MG63 (cell line): ENCODE data around the gene SPSB1. TPM values are rescaled to one million over a fixed set of nuclear protein-coding genes. Genes with fewer than 3 reads are reported as not detected.

Experiments
- DNase-seq: peaks from one replicate; pipeline ENCODE4 v3.0.0-alpha.2; 2020
- H3K27me3 ChIP-seq: fragments of 250-450 bp; sonication (Bioruptor Pico); 2 replicates; pipeline ENCODE4 v1.5.1; 2020; ENCODE audit warnings: mild to moderate bottlenecking, moderate library complexity
- H3K36me3 ChIP-seq: fragments of 250-450 bp; sonication (Bioruptor Pico); 2 replicates; pipeline ENCODE4 v1.5.1; 2020; ENCODE audit warnings: mild to moderate bottlenecking, moderate library complexity
- H3K4me3 ChIP-seq: fragments of 250-450 bp; sonication (Bioruptor Pico); 2 replicates; pipeline ENCODE4 v1.5.1; 2020; ENCODE audit warnings: mild to moderate bottlenecking, moderate library complexity
- H3K9me3 ChIP-seq: fragments of 250-450 bp; sonication (Bioruptor Pico); 2 replicates; pipeline ENCODE4 v1.5.1; 2020; ENCODE audit warnings: mild to moderate bottlenecking, moderate library complexity
- total RNA-seq: library from RNA; depleted of rRNA; stranded (reverse); fragments of >200 nt; shearing (Covaris generic); gene quantifications from 2 replicates; pipeline ENCODE4 v1.2.3, GENCODE V29; 2014; ENCODE audit warnings: low replicate concordance

The SPSB1 gene
- total RNA-seq, 1 experiment from 2014 or later: 11.4 TPM

DNA sequence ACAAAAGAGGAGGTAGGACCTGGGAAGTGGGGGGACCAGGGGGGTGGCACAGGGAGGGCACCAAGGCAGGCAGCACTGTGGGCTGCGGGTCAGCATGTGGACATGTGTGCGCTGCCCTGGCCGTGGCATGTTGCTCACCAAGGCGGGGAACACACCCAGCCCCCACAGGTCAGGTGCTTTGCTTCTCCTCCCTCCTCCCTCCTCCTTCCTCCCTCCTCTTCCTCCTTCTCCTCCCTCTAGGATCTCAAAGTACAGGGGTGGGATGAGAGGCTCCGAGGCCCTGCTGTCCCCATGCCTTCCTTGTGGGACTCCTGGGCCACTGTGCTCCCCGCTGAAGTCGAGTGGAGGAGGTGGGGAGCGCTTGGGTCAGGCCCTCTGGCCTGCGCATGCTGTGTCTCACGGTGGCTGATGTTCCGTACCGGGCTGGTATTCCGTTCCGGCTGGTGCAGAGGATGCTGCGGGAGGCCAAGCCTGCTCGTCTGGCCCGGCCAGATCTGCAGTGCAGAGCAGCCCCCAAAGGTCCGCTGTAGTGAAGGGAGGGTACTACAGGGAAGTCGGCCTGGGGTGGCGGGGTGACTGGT lies 26.6 kb downstream of the SPSB1 start:
- no peak overlapping the region for H3K4me3 ChIP-seq
- no peaks in the 10 kb centered on the region for H3K9me3 ChIP-seq
- no peaks in the 10 kb centered on the region for H3K27me3 ChIP-seq
- H3K36me3 ChIP-seq: no peaks in the 10 kb centered on the region; the same call in 1 of the 2 replicates
- no peak for DNase-seq

DNA sequence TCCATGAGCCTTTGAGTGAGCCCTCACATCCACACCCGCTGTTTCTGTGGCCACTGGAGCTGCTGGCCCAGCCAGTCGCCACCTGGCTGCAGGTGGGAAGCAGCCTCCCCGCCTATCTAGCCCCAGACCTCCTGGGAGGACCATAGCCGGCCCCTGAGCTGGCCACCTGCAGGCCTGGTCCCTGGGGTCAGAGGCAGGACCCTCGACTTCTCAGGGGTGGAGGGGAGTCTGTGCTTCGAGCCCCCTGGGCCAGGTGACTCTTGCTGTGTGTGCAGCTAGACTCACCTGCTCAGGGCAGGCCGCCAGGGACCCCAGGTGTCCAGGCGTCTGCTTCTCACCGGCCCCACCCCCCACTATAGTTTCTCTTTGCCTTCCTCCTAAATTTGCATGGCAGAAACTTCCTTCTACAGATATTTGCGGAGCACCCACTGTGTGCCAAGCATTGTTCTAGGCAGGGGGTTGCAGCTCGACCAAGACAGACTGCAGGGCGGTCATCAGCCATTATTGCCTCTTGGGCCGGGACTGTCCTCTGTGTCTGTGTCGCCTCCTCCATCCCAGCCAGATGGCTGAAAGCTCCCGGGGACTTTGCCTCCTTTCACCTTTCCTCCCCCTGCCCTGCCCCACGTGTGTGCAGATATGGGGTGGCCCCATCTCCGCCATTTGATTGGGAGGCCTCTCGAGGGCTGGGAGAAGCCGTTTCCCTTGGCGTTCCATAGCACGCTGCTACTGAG lies 27.3 kb downstream of the SPSB1 start:
- H3K27me3 ChIP-seq: no peaks in the 10 kb centered on the region
- H3K4me3 ChIP-seq: no peak overlapping the region
- H3K9me3 ChIP-seq: no peaks in the 10 kb centered on the region
- no peak for DNase-seq
- H3K36me3 ChIP-seq: no peaks in the 10 kb centered on the region; the same call in 1 of the 2 replicates

DNA sequence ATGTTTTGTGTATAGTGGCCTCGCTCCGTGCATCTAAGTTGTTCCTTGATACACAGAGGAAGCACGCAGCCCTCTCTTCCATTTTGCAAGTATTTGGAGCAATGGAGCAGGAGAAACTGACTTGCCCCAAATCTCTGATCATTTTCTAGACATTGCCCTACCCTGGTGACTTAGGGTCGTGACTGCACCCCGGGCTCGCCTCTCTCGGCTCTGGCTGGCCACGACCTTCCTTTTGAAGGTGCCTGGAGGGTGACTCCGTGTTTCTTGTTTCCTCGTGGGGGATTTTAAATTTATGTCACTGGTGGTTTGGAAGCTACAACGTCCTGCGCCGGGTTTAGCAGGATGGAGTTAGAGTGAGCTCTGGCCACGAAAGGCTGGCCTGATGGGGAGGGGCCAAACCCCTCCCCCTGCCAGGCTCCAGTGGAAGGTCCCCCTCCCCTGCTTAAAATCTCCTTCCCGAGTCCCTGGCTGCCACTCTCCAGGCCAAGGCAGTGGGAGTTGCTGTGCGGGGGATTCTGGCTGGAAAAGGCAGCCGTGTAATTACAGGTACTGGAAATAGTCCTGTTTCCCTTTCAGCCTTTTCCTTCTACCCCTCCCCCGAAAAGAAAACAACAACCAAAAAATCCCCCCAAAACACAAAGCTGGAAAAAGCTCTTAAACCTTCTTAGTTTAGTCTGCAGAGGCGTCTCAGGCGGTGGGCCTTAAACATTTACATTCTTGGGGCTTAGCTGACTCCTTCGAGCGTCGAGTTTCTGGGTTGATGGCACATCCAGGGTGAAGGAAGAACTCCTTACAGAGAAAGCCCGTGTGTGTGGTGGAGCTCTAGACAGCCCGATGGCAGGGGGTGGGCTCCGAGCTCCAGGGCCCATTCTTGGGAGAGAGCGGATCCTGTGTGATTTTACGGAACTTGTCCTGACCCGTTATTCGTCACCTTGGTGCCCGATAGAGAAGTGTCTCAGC lies 28.1 kb downstream of the SPSB1 start:
- Histone ChIP-seq H3K27me3 (no peaks in the 10 kb centered on the region), H3K4me3 (no peak overlapping the region), H3K9me3 (no peaks in the 10 kb centered on the region), H3K36me3 (no peaks in the 10 kb centered on the region; the same call in 1 of the 2 replicates)
- no peak for DNase-seq

DNA sequence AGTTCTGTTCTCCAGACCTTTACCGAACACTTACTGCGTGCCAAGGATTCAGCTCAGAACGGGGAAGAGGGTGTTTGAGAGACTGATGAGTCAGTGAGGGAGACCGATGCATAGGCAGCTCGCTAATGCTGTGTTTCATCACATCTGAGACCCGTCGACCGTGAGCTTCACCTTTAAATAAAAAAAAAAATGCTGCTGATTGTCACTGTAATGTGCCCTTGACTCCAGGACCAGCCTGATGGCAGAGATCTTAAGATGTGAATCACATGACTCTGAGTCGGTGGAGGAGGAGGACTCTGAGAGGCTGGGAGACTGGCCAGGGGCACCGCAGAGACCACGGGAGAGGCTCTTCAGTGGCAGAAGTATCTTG lies 28.8 kb downstream of the SPSB1 start:
- DNase-seq: peak; percentile 45
- H3K4me3 ChIP-seq: no peak overlapping the region

DNA sequence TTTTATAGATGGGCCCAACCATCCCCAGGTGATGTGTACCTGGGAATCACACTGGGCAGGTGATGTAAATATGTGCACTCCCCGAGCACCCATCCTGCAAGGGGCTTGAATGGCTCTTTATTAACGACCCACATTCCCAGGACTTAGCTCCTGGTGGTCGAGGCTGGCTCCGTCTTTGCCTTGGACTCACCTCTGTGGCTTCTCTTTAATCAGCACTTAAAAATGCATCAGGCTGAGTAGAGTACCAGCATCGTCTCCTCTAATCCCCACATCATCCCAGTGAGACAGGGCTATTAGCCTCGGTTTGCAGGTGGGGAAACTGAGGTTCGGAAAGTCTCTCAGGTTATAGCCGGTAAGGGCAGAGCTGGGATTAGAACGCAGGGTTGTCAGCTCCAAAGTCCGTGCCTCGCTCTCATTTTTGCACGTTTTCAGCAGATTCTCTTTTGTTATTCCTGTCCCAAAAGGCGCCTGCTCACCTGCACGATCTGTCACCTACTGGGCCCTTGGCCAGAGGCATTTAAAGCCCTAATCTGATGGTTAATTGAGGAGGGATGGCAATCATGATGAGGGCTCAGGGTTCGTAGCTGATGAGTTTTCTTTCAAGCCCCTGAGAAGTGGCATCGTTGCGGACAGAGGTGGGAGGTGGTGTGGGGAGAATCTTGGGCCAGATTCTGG lies 29.4 kb downstream of the SPSB1 start:
- Histone ChIP-seq H3K9me3 (no peaks in the 10 kb centered on the region), H3K4me3 (no peak overlapping the region), H3K27me3 (no peaks in the 10 kb centered on the region), H3K36me3 (no peaks in the 10 kb centered on the region; the same call in 1 of the 2 replicates)
- DNase-seq: no peak

More for the DNA sequence above, 28.8 kb downstream of the SPSB1 start:
- Histone ChIP-seq H3K9me3 (no peaks in the 10 kb centered on the region), H3K27me3 (no peaks in the 10 kb centered on the region), H3K36me3 (no peaks in the 10 kb centered on the region; the same call in 1 of the 2 replicates)

DNA sequence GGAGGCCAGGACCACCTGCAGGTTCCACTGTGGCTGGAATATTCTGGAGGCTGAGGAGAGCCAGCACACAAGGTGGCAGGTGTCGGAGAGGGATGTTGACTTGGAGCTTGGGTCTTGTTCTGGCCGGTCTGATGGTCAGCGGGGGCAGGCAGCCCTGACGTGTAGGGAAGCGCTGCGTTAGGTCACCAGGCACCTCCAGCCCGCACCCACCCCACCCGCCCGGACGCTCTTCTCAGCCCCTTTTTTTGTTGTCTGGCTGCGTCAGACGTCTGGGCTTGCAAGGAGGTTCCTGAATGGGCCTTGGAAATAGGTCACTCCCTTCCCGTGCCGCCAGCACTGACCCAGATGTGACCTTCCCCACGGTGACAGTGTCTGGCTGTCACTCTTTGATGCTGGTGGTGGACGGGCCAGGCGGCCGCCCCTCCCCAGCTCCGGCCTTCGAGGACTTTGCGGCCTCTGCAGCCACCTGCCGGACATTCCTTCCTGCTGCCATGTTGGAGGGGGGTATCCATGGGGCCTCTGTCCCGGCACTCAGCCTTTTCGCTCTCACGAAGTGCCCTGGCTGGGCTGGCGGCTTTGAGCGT lies 30.1 kb downstream of the SPSB1 start:
- DNase-seq: no peak
- Histone ChIP-seq H3K9me3 (no peaks in the 10 kb centered on the region), H3K36me3 (no peaks in the 10 kb centered on the region; the same call in 1 of the 2 replicates), H3K27me3 (no peaks in the 10 kb centered on the region), H3K4me3 (no peak overlapping the region)

DNA sequence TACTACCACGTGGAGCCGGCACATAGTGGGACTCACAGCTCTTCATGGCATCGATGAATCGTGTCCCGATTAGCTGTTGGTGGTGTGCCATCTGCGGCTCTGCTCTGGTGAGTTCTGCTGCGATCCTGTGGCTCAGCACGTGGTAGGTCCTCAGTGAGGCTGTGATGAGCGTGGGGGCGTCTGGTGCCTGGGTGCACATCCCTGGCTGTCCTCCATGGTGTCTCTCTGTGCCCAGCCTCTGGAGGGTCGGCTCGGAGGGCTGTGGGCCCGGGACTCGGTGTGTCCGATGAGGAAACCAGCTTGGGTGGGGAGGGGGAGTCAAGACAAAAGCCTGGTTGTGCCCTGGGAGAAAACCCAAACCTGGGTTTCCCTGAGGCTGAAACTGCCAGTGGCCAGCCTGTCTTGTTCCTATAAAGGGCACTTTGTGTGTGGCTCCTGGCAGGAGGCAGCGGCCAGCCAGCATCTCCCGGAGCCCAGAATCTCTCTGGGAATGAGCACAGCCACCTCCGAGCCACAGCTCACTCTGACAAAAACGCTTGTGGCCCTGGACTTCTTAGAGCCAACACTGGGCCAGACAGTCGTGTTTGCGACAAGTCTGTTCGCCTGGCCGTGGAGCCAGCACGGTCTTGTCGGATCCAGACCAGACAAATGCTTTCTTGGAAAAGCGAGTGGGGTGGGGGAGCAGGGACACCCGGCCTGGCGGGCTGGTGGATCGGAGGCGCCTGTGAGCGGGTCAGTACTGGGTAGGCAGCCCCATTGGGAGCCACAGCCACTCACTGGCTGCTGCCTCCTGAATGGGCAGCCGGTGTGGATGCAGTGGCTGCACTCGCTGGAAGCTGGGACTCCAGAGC lies 31.8 kb downstream of the SPSB1 start:
- H3K9me3 ChIP-seq: no peaks in the 10 kb centered on the region
- DNase-seq: no peak
- no peak overlapping the region for H3K4me3 ChIP-seq
- H3K36me3 ChIP-seq: no peaks in the 10 kb centered on the region
- H3K27me3 ChIP-seq: no peaks in the 10 kb centered on the region

DNA sequence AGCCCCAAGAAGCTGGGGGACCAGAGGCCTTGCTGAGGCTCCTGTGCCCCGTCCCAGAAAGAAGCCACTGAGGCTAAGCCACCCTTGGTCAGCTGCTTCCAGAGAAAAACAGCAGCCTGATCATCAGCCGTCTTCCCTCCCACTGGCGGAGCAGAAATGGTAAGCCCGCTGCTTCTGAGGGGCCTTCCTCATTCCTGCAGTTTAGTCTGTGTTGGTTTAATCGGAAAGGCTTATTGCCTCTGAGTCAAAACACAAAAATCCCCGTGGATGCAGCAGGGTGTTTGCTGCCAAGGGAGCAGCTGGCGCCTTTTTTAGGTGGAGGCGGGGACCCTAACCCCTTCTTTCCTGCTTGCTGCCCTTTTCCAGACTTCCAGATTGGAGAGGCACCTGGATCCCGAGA lies 33.9 kb downstream of the SPSB1 start:
- peak; percentile 76 for DNase-seq
- Histone ChIP-seq H3K27me3 (no peaks in the 10 kb centered on the region), H3K4me3 (no peak overlapping the region)

DNA sequence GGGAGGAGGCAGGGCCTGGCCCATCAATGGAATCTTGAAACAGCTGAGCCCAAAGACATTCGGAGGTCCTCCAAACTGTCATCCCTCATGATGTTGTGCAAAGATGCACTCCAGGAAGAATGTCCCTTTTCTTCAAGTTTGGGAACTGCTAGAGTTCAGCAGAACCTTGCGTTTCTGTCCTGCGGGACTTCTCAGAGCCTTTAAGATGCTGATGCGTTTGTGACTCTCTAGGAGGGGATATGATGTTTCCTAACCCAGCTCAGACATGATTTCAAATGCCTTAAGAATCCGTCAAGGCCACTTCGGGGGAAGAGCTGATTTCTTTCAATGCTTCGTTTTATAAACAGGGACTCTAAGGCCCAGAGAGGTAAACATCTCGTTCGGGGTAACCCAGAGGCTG lies 35.5 kb downstream of the SPSB1 start:
- Histone ChIP-seq H3K36me3 (no peaks in the 10 kb centered on the region; the same call in 1 of the 2 replicates), H3K4me3 (no peak overlapping the region), H3K9me3 (no peaks in the 10 kb centered on the region), H3K27me3 (no peaks in the 10 kb centered on the region)
- DNase-seq: no peak

More for the DNA sequence above, 33.9 kb downstream of the SPSB1 start:
- no peaks in the 10 kb centered on the region; the same call in 1 of the 2 replicates for H3K36me3 ChIP-seq
- no peaks in the 10 kb centered on the region for H3K9me3 ChIP-seq

DNA sequence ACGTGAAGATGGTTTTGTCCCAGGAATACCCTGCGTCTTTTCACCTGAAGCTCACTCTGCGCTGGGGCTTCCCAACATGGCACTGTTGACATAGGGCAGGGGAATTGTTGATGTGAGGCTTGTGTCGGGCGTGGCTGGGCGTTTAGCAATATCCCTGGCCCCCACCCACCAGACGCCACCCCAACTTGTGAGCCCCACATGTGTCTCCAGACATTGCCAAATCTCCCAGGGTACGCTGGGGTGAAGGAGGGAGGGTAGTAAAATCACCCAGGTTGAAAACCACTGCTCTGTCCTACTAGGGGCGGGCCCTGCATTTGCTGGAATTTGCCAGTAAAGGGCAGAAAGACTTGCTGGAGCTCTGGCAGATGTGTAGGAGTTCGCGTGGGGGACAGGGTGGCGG lies 36.0 kb downstream of the SPSB1 start:
- Histone ChIP-seq H3K9me3 (no peaks in the 10 kb centered on the region), H3K36me3 (no peaks in the 10 kb centered on the region; the same call in 1 of the 2 replicates), H3K4me3 (no peak overlapping the region), H3K27me3 (no peaks in the 10 kb centered on the region)
- DNase-seq: no peak

DNA sequence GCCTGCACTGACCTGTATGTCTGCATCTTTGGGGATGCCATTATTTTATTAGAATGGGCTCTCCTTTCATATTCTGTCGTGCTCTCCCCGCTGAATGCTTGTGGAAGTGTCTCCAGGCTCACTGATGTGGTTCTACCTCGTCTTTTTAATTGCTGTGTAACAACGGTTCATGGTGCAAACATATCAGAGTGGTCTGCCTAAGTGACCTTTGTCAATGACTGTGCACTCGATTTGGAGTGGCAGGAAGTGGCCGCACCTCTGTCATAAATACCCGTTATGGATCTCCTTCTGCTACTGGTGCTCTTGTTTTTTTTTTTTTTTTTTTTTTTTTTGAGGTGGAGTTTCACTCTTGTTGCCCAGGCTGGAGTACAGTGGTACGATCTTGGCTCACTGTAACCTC lies 38.3 kb downstream of the SPSB1 start:
- no peak for DNase-seq
- no peaks in the 10 kb centered on the region for H3K27me3 ChIP-seq
- H3K9me3 ChIP-seq: no peaks in the 10 kb centered on the region
- H3K36me3 ChIP-seq: no peaks in the 10 kb centered on the region; the same call in 1 of the 2 replicates
- no peak overlapping the region for H3K4me3 ChIP-seq

DNA sequence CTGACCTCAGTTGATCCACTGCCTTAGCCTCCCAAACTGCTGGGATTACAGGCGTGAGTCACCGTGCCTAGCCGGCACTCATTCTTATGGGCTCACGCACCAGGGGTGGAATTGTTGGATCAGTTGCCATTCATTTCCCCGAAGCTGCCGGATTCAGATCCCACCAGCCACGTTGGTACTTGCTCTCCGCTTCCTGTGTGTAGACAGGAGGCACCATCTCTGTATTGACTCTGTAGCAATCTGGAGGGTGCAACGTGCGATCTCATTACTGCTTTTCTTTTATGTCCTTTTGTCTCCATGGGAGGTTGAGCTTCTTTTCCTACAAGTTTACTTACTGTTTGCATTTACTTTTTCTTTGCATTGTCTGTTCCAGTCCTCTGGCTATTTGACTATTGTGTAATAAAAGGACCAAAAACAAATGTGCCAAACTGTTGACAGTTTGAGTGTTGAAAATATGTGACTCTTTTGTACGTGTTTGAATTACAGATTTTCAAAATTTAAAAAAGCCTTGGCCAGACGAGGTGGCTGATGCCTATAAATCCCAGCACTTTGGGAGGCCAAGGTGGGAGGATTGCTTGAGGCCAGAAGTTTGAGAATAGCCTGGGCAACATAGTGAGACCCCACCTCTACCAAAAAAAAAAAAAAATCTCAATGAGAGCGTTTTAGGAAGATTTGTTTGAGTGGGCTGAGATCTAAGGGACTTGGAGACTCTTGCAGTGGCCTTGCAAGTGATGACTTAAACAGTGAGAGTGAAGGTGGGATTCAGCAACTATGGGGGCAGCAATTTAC lies 39.1 kb downstream of the SPSB1 start:
- H3K9me3 ChIP-seq: no peaks in the 10 kb centered on the region
- H3K27me3 ChIP-seq: no peaks in the 10 kb centered on the region
- no peak overlapping the region for H3K4me3 ChIP-seq
- no peaks in the 10 kb centered on the region; the same call in 1 of the 2 replicates for H3K36me3 ChIP-seq
- peak; percentile 35 for DNase-seq

DNA sequence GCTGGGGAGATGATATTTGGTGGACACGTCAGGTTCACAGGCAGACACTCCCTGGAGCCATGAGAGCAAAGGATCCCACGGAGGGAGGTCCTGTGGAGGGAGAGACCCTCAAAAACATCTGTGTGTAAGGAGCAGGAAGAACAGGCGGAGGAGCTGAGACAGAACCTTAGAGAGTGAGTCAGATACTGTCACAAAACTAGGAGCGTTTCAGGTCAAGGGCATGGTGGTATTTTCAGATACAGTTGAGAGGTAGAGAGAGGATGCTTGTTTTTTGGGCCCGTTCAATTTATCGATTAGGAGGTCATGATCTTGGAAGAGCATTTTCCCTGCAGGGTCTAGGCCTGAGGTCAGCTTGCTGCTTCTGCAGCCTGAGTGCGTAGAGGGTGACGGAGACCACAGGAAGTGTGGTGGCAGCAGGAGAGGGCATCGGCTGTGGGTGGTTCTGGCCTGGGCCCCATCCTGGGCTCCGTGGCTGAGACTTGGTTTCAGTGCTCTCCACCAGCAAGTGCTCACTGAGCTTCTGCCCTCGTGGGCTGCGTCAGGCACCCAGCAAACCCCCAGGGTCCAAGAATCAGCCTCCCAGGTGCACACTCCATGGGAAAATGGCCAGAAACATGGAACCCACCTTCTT lies 39.9 kb downstream of the SPSB1 start:
- DNase-seq: no peak
- Histone ChIP-seq H3K4me3 (no peak overlapping the region), H3K27me3 (no peaks in the 10 kb centered on the region), H3K36me3 (no peaks in the 10 kb centered on the region; the same call in 1 of the 2 replicates), H3K9me3 (no peaks in the 10 kb centered on the region)
